Body of pancreas (tissue), 4 donors: ENCODE data around the gene JSRP1. TPM values are rescaled to one million over a fixed set of nuclear protein-coding genes. Genes with fewer than 3 reads are reported as not detected.

Experiments
- ATAC-seq: fragments of 150-250 bp; one replicate; pipeline ENCODE4 v1.9.1; 2016
- DNase-seq, 4 donors: peaks; one replicate each; pipeline ENCODE4 v3.0.0-alpha.2; 2019
- H3K27ac ChIP-seq, 4 donors: fragments of 200-600 bp; sonication (generic); 1 replicate in 3 of 4; 2 replicates in 1 of 4; pipeline versions ENCODE4 v1.5.1 to v1.6.1; 2016 to 2019; ENCODE audit warnings: mild to moderate bottlenecking in 1 of 4, mixed read lengths in 1 of 4, moderate library complexity in 1 of 4
- H3K27me3 ChIP-seq, 2 donors: fragments of 200-600 bp; sonication (generic); one replicate each; pipeline ENCODE4 v1.6.0; 2016; ENCODE audit warnings: mild to moderate bottlenecking in 1 of 2
- H3K36me3 ChIP-seq, 2 donors: fragments of 200-600 bp; sonication (generic); replicated peaks in 1 of 2; 2 replicates each; pipeline ENCODE4 v1.5.1; 2016; ENCODE audit warnings: low read depth in 2 of 2; ENCODE audit not compliant: insufficient read depth in 1 of 2
- H3K4me1 ChIP-seq: fragments of 200-600 bp; sonication (generic); one replicate; pipeline ENCODE4 v1.6.0; 2016
- H3K4me3 ChIP-seq, 2 donors: fragments of 200-600 bp; sonication (generic); 1 replicate in 1 of 2; 2 replicates in 1 of 2; pipeline ENCODE4 v1.5.1; 2016 to 2019
- H3K9me3 ChIP-seq, 3 donors: fragments of 200-600 bp; sonication (generic); 1 replicate in 2 of 3; 2 replicates in 1 of 3; pipeline ENCODE4 v1.5.1; 2016
- POLR2A ChIP-seq, 3 donors: fragments of 450-650 bp; IDR thresholded peaks; one replicate each; pipeline ENCODE4 v1.6.1; 2016; ENCODE audit warnings: antibody characterized with exemption in 3 of 3, mild to moderate bottlenecking in 2 of 3
- WGBS, 2 donors: methylation state at CpG; one replicate each; pipeline ENCODE4 v1.1.5; 2017; 5-methylcytosine and 5-hydroxymethylcytosine counted together
- intact Hi-C: fragments of 100-400 bp; cut with DNase I; formaldehyde crosslinking; loops from one replicate; pipeline ENCODE4 v1.15.1; 2023
- total RNA-seq, 2 donors: library from RNA; depleted of rRNA; stranded (reverse); fragments of >200 nt; gene quantifications; one replicate each; pipeline ENCODE4 v1.1.0, GENCODE V29; 2016
- TF ChIP-seq, protein P1 (sequence below), 7 experiments: fragments of 450-650 bp in 4 of 7; fragments of 200-600 bp in 3 of 7; sonication (generic) in 3 of 7; IDR thresholded peaks; one replicate each; pipeline ENCODE4 v1.5.1; 2016 to 2019; ENCODE audit warnings: antibody characterized with exemption in 7 of 7

JSRP1 gene
- total RNA-seq, 2 donors from 2014 or later = not detected

DNA sequence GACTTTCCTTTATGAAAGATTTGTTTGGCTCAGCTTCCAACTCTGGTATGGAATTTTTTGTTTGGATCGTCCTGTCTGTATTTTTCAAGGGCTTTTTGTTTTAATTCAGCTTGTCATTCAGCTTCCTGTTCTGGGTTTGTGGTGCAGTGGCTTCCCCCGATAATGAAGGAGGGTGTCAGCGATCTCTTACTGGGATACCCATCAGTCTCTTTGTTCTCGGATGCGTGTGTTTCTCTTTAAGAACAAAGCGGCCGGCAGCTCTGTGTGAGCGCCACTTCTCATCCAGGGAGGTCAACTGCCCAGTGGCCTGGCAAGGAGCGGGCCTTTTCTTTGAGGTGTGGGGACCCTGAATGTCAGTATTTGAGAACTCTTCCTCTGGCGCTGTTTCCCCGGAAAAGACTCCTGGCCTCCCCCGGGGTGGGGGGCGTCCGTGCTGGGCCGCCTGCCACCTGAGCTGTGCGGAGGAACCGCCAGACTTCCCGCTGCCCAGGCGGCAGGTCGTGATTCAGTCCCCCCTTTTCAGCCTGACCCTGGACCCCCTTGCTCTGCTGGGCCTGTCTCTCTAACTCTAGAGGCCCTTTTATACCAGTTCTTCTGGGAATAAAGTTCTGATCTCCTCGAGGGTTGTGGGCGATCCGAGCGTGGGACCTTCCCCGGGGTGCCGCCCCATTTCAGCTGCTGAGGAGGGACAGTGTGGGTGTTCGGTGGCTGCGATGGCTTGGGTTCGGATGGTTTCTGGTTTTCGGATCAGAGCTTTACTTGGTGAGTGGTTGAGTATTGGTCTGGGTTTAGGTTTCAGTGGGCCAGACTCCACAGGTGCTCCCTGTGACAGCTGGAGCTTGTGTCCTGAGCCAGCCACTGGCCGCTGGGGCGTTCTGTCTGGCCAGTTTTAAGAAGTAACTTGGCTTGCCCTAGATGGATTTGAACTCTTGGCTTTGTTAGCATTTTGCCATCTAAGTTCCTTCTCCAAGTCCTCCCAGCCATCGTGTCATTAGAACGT, 16.1 kb downstream of the JSRP1 start:
- H3K4me3 ChIP-seq = no peak overlapping the region
- ATAC-seq (no peak), DNase-seq (peak in 1 of 4 donors; percentile 39)
- TF ChIP-seq POLR2A (IDR thresholded peaks at IDR 0.05) = no peak
- WGBS, 2 donors = 22 to 29% methylated on average over 19 to 34 of the region's 34 CpGs
- H3K27ac ChIP-seq = peak overlapping the region in 3 of 4 donors; percentile 40 to 60 (median 47)
- H3K9me3 ChIP-seq = no peaks in the 10 kb centered on the region
- H3K27me3 ChIP-seq = no peaks in the 10 kb centered on the region
- H3K4me1 ChIP-seq = peaks cover 56% of the 10 kb centered on the region
- peaks cover 14 to 18% of the 10 kb centered on the region in 2 donors for H3K36me3 ChIP-seq
- intact Hi-C loops = no loop called here

GRCh38 chr19:2239173-2239572, 17.0 kb downstream of the JSRP1 start:
- 50 to 75% methylated on average over 10 of the region's 10 CpGs for WGBS, 2 donors
- no peak overlapping the region for H3K4me3 ChIP-seq
- H3K27me3 ChIP-seq = no peaks in the 10 kb centered on the region
- H3K4me1 ChIP-seq = peaks cover 65% of the 10 kb centered on the region
- peak overlapping the region in 2 of 4 donors; percentile 40 to 60 for H3K27ac ChIP-seq
- TF ChIP-seq, protein P1, sequence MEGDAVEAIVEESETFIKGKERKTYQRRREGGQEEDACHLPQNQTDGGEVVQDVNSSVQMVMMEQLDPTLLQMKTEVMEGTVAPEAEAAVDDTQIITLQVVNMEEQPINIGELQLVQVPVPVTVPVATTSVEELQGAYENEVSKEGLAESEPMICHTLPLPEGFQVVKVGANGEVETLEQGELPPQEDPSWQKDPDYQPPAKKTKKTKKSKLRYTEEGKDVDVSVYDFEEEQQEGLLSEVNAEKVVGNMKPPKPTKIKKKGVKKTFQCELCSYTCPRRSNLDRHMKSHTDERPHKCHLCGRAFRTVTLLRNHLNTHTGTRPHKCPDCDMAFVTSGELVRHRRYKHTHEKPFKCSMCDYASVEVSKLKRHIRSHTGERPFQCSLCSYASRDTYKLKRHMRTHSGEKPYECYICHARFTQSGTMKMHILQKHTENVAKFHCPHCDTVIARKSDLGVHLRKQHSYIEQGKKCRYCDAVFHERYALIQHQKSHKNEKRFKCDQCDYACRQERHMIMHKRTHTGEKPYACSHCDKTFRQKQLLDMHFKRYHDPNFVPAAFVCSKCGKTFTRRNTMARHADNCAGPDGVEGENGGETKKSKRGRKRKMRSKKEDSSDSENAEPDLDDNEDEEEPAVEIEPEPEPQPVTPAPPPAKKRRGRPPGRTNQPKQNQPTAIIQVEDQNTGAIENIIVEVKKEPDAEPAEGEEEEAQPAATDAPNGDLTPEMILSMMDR (IDR thresholded peaks at IDR 0.05) = no peak
- no peak for TF ChIP-seq POLR2A (IDR thresholded peaks at IDR 0.05)
- intact Hi-C loops = no loop called here
- H3K36me3 ChIP-seq = peaks cover 5 to 9% of the 10 kb centered on the region in 2 donors
- DNase-seq (no peak), ATAC-seq (no peak)
- no peaks in the 10 kb centered on the region for H3K9me3 ChIP-seq

- ATAC-seq (no peak), DNase-seq (no peak)
- H3K36me3 ChIP-seq = no peaks in the 10 kb centered on the region
- H3K4me1 ChIP-seq = peaks cover 78% of the 10 kb centered on the region
- 72 to 85% methylated on average over 6 of the region's 6 CpGs for WGBS, 2 donors
- H3K9me3 ChIP-seq = no peaks in the 10 kb centered on the region
- H3K27me3 ChIP-seq = no peaks in the 10 kb centered on the region
- TF ChIP-seq POLR2A (IDR thresholded peaks at IDR 0.05) = no peak
- TF ChIP-seq, protein P1 (IDR thresholded peaks at IDR 0.05) = no peak
- intact Hi-C loops = no loop called here
- no peak overlapping the region for H3K4me3 ChIP-seq
- peak overlapping the region in 1 of 4 donors; percentile 98 for H3K27ac ChIP-seq
Measured at GRCh38 chr19:2237869-2238153, 18.4 kb downstream of the JSRP1 start.

DNA sequence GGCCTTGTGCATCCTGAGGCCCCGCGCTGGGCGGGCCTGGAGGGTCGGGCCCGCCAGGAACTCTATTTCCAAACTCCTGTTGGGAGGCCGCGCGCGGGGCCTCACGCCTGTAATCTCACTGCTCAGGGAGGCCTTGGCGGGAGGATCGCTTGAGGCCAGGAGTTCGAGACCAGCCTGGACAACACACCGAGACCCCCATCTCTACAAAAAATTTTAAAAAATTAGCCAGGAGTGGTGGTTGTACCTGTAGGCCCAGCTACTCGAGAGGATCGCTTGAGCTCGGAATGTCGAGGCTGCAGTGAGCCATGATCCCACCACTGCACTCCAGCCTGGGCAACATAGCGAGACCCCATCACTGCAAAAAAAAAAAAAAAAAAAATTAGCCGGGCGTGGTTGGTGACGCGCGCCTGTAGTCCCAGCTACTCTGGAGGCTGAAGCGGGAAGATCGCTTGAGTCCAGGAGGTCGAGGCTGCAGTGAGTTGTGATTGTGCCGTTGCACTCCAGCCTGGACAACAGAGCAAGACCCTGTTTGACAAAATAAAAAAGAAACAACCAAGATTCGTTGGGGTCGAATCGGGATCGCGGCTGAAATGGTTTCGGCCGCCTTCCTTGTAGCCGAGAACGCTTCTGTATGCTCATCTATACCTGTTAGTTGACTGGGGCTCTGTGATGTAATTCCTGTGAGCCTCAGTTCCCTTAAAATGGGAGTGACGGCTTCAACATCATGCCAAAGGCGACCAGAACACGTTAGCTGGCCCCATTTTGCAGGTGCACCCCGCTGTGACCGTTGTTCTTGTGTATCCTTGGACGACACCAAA, 19.0 kb downstream of the JSRP1 start:
- no peaks in the 10 kb centered on the region for H3K27me3 ChIP-seq
- intact Hi-C loops = no loop called here
- no peaks in the 10 kb centered on the region for H3K36me3 ChIP-seq
- H3K27ac ChIP-seq = peak overlapping the region; percentile 92 to 99 (median 97)
- H3K9me3 ChIP-seq = no peaks in the 10 kb centered on the region
- peak overlapping the region; percentile 82 to 90 for H3K4me3 ChIP-seq
- no peak for TF ChIP-seq POLR2A (IDR thresholded peaks at IDR 0.05)
- TF ChIP-seq, protein P1 (IDR thresholded peaks at IDR 0.05) = no peak
- DNase-seq (no peak), ATAC-seq (no peak)
- WGBS, 2 donors = 40 to 56% methylated on average over 38 to 43 of the region's 43 CpGs
- peaks cover 77% of the 10 kb centered on the region for H3K4me1 ChIP-seq
